Measurements from ENCODE around the gene YLPM1.
"Not testable (repeated sequence)": the region's sequence is repeated elsewhere in the genome, so short reads cannot be mapped to it uniquely, and the experiment has no call there.

YLPM1 gene

GRCh38 chr14:74762917-74763802 is at the start of gene YLPM1:
Gene YLPM1, plus strand, starts transcription at chr14:74763316. Its CDS starts 174 bp downstream, at chr14:74763490.
- peak; percentile 84 for DNase-seq (ENCODE audit: low read depth in 2 of 2)

- no peak for DNase-seq (ENCODE audit: low read depth in 2 of 2)
Observed at GRCh38 chr14:74713395-74713735, 49.8 kb upstream of the YLPM1 start.

- DNase-seq (ENCODE audit: low read depth in 2 of 2) = no peak
Observed at GRCh38 chr14:74720526-74720925, 42.6 kb upstream of the YLPM1 start.

- no peak for DNase-seq (ENCODE audit: low read depth in 2 of 2)
Observed at GRCh38 chr14:74723134-74723533, 40.0 kb upstream of the YLPM1 start.

GRCh38 chr14:74732387-74732786 is 30.7 kb upstream of the YLPM1 start:
- no peak for DNase-seq (ENCODE audit: low read depth in 2 of 2)

- DNase-seq (ENCODE audit: low read depth in 2 of 2) = no peak
Observed at GRCh38 chr14:74733221-74733620, 29.9 kb upstream of the YLPM1 start.

GRCh38 chr14:74735125-74735524 is 28.0 kb upstream of the YLPM1 start:
- no peak for DNase-seq (ENCODE audit: low read depth in 2 of 2)

GRCh38 chr14:74737753-74738325 is 25.3 kb upstream of the YLPM1 start:
- no peak for DNase-seq (ENCODE audit: low read depth in 2 of 2)

- DNase-seq (ENCODE audit: low read depth in 2 of 2) = no peak
Observed at GRCh38 chr14:74739293-74740030, 23.7 kb upstream of the YLPM1 start.

- DNase-seq (ENCODE audit: low read depth in 2 of 2) = no peak
Observed at GRCh38 chr14:74747237-74747636, 15.9 kb upstream of the YLPM1 start.

- DNase-seq (ENCODE audit: low read depth in 2 of 2) = no peak
Observed at GRCh38 chr14:74754157-74754556, 9.0 kb upstream of the YLPM1 start.

- no peak for DNase-seq (ENCODE audit: low read depth in 2 of 2)
Observed at GRCh38 chr14:74754899-74755298, 8.2 kb upstream of the YLPM1 start.

GRCh38 chr14:74756326-74756725 is 6.8 kb upstream of the YLPM1 start:
- DNase-seq (ENCODE audit: low read depth in 2 of 2) = no peak

GRCh38 chr14:74758505-74758904 is 4.6 kb upstream of the YLPM1 start:
- DNase-seq (ENCODE audit: low read depth in 2 of 2) = not testable (repeated sequence)

- peak in 1 of 2 donors; percentile 7 for DNase-seq (ENCODE audit: low read depth in 2 of 2)
Observed at GRCh38 chr14:74763803-74764531, 851 bp downstream of the YLPM1 start.

- no peak for DNase-seq (ENCODE audit: low read depth in 2 of 2)
Observed at GRCh38 chr14:74765721-74766120, 2.6 kb downstream of the YLPM1 start.

- DNase-seq (ENCODE audit: low read depth in 2 of 2) = no peak
Observed at GRCh38 chr14:74771399-74771798, 8.3 kb downstream of the YLPM1 start.

- DNase-seq (ENCODE audit: low read depth in 2 of 2) = no peak
Observed at GRCh38 chr14:74784634-74785033, 21.5 kb downstream of the YLPM1 start.

- DNase-seq (ENCODE audit: low read depth in 2 of 2) = no peak
Observed at GRCh38 chr14:74785056-74785613, 22.0 kb downstream of the YLPM1 start.

GRCh38 chr14:74786796-74787315 is 23.7 kb downstream of the YLPM1 start:
- no peak for DNase-seq (ENCODE audit: low read depth in 2 of 2)

- no peak for DNase-seq (ENCODE audit: low read depth in 2 of 2)
Observed at GRCh38 chr14:74792249-74793039, 29.3 kb downstream of the YLPM1 start.

All from stimulated activated CD4-positive, alpha-beta T cell treated with anti-CD3 and anti-CD28 coated beads, Interleukin-15, amount 100 ng/mL, for 48 hours (primary cell).